GM19023 (cell line): ENCODE measurements around the gene MBLAC1.

Experiments
- ATAC-seq: cut with Tn5 transposase; IDR thresholded peaks from one replicate; pipeline ENCODE4 v1.9.1; 2021; ENCODE audit warnings: mild to moderate bottlenecking, moderate library complexity; ENCODE audit not compliant: unreplicated experiment

MBLAC1 gene

GRCh38 chr7:100169147-100169850 is 42.5 kb downstream of the MBLAC1 start:
- ATAC-seq: no peak

DNA sequence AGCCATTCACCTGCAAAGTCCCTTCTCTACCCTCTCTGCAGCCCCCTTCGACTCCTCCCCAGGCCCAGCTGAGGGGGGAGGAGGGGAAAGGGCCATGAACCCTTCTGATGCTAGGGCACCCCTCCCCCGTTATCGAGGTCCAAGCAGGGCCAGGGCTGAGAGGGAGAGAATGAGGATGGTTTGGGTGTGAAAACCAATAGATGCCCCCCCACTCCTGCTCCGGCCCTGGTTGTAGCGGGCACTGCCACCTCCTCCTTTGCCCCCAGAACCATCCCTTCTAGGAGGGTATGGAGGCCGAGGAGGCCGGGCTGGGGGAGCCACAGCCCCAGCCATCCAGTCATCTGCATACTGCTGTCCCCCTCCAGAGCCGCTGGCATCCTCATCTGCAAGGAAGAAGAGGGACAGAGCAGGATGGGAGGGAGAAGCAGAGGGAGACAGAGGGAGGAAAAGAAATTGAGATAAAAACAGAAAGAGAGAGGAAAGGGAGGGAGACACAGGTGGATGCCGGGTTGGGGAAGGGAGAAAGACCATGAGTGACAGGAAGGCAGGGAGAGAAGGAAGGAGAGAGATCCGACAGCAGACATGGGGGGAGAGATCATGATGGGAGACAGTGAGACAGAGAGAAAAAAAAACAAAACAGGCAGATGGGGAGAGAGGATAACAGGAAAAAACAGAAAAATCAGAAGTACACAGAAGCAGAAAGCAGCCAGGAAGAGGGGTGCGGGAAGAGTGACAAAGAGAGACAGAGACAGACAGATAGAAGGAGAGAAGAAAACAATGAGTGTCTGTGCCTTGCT is 43.5 kb downstream of the MBLAC1 start:
- ATAC-seq: no peak

GRCh38 chr7:100171087-100171681 is 44.4 kb downstream of the MBLAC1 start:
- ATAC-seq: no peak

- ATAC-seq: no peak
Observed at GRCh38 chr7:100171840-100172239, 45.1 kb downstream of the MBLAC1 start.

- no peak for ATAC-seq
Observed at GRCh38 chr7:100173806-100174495, 47.2 kb downstream of the MBLAC1 start.

- no peak for ATAC-seq
Observed at GRCh38 chr7:100174582-100174981, 47.8 kb downstream of the MBLAC1 start.

DNA sequence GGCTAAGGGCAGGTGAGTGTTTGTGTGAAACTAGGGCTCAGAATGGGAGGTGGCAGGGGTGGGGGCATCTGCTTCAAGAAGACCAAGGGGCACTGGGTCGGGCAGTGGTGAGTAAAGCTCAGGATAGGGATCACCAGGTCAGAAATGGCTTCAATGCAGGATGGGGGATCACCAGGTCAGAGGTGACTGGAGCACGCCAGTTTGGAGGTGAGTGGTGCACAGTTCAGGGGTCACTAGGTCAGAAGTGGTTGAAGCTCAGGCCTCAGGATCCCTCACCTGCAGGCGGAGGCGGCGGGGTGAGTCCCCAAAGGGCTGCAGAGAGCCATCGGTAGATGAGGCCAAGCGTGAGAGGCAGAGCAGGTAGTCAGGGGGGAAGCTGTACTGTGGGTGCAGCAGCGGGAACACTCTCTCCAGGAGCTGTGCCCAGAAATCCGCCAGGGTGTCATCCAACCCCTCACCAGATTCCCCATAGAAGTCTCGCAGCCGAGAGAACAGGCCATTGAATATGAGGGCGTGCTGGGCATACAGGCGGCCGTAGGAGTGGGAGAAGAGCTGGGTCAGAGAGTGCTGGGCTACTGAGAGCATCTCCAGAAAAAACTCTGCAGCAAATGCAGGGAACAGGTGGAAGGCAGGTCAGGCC is 48.6 kb downstream of the MBLAC1 start:
- ATAC-seq: no peak

DNA sequence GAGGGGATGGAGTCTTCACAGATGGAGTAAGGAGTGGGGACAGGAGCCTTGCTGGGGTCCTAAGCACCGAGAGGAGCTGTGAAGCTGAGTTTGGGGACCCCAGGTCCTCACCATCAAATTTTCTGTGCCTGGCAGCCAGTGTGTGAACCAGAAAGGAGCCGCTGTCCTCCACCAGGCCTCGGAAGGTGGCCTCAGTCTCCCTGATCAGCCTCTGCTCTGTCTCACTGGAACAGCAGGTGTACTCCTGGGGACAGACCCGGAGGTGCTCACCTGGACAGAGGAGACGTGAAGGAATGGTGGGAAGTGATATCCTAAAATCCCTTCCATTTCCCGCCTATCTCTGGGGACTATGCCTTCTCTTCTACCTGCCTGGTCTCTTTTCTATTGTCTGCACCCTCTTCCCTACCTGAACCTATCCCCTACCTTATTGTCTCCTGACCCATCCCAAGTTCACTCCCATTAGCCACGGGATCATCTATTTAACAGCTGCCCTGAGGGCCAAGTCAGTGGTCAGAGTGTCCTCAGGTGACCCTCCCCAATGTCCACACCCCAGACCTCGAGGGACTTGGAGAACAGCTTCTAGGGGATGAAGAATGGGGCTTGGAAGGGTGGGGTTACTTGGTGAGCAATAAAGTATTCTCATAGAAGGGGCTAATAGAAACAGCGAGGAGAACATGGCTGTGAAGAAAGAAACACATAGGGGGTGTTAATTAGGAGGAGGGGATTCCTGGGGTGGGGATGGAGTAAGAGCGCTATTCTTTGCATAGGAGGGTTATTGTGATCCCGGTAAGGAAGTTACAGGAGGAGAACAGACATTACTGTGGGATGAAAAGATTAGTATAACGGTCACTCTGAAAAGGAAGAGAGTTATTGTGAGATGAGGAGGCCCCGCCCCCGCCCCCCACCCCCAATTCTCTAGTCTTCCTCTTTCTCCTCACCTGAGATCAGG is 49.6 kb downstream of the MBLAC1 start:
- no peak for ATAC-seq

DNA sequence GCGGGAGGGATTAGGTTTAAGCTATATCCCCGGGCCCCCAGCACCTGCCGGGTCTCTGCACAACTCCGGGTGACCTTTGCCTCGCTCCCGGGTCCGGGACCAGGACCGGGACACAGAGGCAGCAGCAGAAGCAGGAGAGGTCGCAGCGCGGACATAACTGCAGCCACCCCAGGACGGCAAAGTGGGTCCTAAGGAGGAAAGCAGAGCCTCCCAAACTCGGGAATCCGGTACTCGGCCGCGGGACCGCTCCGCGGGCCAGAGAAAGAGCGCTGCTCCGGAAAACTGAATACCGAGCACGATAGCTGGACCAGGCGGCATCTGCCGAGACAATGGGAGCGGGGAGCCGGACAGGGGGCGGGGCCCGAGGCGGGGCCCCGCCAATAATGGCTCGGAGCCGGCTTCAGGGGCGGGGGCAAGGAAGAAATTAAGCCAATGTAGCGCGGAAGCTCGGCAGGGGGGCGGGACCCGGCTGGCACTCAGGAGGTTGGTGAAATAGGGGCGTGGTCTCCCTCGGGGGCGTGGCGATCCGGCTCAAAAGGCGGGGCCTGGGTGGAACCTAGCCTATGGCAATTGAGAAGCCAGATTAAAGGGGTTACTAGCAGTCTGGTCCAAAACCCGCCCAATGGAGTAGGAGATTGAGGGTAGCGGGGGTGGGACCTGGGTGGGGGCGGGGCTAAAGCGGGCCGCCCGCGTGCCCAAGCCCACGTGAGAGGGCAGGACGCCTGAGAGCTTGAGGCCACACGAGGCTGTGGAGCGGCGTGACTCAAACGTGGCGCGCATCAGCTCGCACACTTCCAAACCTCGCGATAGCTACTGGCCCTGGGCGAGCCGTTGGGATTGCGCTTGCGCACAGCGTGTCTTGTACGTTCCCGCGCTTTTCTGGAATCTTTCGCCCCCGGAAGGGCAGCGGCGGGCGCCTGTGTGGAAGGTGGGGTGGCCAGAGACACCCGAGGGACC is 50.6 kb downstream of the MBLAC1 start, which contains the start of the genes GPC2 and STAG3:
Gene GPC2 (minus strand): TSS at position 337 of the 957 bp plus-strand sequence. CDS start 182 bp downstream, at position 155.
Gene STAG3 (plus strand): TSS at position 874 of the 957 bp plus-strand sequence. CDS start 2,639 bp downstream, outside the sequence.
- ATAC-seq: peak; percentile 86
